GM18951 (cell line): ENCODE measurements around the gene CDKN1A.
"Not testable (repeated sequence)": the region's sequence is repeated elsewhere in the genome, so short reads cannot be mapped to it uniquely, and the experiment has no call there.

Experiments used
- POLR2A ChIP-seq: IDR thresholded peaks from 4 replicates; pipeline ENCODE4 v1.6.1; 2011; ENCODE audit warnings: mild to moderate bottlenecking; ENCODE audit not compliant: insufficient read length, insufficient read depth; ENCODE audit errors: extremely low read depth
- in situ Hi-C: fragments of 300-500 bp; cut with MboI; formaldehyde crosslinking; loops from one replicate; pipeline ENCODE4 v1.12.0; 2022; ENCODE audit warnings: low sequenced_read_pairs, mixed read lengths, inconsistent platforms; ENCODE audit not compliant: unreplicated experiment

Gene CDKN1A

DNA sequence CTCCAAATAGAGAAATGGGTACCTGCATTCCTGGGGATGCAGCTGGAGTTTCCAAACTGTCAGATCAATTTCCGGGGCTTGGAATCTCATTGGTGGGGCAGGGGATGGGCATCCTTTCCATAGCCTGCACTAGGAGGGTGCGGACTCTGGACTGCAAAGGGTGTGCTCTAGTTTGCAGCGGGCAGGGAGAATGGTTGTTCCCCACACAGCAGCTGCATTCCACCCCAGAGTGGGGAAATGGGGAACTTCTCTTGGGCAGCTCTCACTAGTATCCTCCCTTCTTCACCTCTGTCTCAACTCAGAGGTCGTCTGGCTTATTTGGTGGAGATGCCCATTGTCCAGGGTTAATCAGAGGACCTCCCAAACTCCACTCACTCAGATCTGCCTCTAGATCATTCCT is 34.5 kb upstream of the CDKN1A start:
- in situ Hi-C loops, result no loop called here
- TF ChIP-seq POLR2A, result no peak

DNA sequence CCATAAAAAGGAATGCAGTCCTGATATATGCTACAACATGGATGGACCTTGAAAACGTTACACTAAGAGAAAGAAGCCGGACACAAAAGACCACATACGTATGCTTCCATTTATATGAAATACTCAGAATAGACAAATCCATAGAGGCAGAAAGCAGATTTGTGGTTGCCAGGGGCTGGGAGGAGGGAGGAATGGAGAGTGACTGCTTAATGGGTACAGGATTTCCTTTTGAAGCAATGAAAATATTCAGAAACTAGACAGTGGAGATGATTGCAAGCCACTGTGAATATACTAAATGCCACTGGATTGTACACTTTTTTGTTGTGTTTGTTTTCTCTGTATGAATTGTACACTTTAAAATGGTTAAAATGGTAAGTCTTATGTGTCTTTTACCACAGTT is 29.4 kb upstream of the CDKN1A start:
- TF ChIP-seq POLR2A, result no peak
- in situ Hi-C loops, result no loop called here

DNA sequence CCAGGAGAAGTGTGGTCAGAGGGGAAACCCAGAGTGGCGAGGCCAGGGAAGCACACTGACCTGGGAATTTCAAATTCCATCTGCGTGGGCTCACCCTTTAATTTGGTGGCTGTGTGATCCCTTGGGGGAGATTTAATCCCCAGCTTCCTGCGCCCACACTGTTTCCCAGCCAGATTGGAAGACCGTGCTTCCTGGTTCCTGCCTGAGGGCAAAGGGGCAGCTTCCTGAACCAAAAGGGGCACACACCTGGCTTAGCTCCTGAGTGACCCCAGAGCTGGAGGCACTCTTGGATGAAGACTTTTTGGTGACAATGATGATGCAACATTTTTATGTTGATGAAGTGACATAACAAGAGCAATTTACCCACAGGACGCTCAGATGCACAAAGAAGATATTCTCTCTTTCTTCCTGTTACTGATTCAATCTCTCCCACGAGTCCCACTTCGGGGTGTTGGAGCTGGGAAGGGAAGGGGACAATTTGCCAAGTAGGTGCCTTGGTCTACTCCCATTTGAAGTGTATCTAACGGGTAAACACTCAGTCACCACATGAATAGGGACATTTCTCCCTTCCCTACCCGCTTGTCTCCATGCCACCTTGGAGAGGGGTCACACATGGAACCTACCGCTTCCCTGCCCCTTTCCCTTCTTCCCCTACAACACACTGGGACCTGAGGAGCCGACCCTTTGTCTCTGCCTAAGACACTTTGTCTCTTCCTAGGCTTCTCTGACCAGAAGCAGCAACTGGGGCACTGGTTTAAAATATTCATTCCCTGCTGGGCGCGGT is 28.6 kb upstream of the CDKN1A start:
- no peak for TF ChIP-seq POLR2A
- in situ Hi-C loops, result no loop called here

DNA sequence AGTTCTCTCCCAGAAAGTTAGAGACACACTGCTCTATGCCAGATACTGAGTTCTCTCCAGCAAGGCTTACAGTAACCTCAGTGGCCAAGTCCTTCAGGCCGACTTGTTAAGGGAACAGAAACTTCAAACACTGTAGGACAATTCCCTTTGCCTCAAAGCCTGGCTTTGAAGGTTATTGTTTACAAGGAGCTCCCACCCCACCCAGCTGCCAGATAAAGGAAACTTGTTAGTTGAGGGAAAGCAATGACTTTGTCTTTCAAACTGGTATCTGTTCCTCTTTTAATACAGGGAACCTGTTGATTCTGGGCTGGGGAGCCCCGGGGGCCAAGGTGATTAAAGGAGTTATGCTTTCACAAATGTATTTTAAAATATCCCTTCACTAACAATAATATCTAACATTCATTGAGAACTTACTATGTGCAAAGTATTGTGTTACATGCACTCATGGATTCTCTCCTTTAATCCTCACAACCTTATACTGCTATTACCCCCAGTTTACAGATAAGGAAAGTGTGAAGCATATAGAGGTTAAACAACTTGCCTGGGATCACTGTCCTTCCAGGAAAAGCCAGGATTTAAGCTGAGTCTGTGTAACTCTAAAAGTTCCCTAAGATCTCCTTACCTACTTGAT is 27.6 kb upstream of the CDKN1A start:
- no peak for TF ChIP-seq POLR2A
- in situ Hi-C loops, result no loop called here

DNA sequence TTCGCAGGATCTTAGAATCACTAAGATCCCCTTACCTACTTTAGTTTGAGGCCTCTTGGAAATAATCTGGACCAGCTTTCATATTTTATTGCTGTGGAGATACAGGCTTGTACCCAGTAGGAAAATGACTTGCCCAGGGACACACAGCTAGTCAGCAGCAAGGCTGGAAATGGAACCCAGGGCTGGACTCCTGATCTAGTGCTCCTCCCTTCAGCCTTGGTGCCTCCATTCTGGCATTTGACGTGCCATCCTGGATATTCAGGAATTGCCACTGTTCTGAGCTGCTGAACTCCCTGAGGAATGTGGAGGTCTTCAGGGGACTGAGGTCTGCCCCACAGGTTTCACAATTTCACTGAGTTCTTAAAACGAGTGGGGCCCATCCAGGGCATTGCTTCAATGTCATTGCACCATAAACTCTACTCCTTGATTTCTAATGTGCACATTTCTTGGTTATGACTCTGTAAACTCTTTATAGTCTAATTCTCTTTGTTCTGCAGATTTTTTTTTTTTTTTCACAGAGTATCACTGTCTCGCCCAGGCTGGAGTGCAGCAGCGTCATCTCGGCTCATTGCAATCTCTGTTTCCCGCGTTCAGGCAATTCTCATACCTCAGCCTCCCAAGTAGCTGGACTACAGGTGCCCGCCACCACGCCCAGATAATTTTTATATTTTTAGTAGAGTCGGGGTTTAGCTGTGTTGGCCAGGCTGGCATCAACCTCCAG is 26.7 kb upstream of the CDKN1A start:
- TF ChIP-seq POLR2A, result no peak
- in situ Hi-C loops, result no loop called here

DNA sequence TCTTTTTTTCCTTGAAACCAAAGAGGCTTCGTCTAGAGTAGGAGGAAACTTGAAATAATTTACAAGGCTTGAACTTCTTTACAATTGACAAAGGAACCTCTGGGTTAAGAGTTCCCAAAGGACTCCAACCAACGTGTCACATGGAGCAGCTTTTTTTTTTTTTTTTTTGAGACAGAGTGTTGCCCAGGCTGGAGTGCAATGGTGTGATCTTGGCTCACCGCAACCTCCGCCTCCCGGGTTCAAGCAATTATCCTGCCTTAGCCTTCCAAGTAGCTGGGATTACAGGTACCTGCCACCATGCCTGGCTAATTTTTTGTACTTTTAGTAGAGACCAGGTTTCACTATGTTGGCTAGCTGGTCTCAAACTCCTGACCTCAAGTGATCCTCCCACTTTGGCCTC is 24.0 kb upstream of the CDKN1A start:
- in situ Hi-C loops, result not testable (repeated sequence)

DNA sequence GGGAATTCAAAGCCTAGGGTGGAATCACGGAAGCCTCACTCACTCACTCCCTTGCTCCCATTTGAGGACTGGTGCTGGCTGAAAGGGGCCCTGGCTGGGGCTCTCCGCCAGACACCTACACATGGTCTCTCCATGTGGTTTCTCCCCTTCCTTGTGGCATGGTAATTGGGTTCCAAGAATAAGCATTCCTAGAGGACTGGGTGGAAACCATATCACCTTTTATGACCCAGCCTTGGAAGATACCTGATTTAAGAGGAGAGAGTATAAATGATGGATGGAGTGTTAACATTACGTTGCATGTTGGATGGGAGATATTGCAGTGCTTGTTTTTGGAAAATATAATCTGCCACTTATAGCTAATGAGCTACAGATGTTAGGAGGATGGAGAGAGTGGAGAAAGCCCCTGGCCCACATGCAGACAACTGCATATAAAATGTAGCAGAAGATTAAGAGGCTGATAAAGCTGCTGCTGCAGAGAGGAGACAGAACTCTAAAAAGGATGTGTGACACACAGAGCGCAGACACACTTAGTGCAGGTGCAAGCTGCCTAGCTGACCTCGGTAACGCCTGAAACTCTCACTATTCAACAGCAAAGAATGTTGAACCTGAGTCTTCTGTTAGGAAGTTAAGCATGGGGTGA is 23.3 kb upstream of the CDKN1A start:
- in situ Hi-C loops, result no loop called here
- TF ChIP-seq POLR2A, result no peak

DNA sequence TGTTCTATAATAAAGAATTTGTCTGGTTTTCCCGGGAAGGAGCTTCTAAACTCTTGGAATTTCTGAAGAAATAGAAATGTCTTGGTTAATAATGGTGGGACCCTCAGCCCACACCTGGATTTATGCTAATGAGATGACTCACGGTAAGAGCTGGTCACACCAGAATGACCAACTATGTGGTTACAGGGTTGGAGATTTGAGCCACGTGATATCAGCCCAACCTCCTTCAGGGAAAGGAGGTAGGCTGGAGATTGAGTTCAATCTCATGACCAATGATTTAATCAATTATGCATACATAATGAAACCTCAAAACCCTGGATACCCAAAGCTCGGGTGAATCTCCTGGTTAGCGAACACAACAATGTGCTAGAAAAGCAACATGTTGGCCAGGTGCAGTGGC is 22.1 kb upstream of the CDKN1A start:
- no peak for TF ChIP-seq POLR2A
- in situ Hi-C loops, result no loop called here

DNA sequence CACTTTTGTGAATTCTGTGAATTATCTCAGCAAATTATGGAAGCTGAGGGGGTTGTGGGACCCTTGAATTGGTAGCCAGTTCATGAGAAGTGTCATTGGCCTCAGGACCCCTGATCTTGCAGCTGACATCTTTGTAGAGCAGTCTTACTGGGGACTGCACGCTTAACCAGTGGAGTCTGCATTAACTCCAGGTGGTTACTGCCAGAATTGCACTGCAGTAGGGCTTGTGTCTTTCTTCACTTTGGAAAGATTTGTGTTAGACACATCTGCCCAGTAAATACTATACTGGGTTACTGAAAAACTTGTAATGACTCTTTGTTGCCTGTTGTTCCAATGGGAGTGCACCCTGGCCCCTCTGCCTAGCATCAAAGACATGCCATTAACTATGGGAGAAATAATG is 21.2 kb upstream of the CDKN1A start:
- in situ Hi-C loops, result no loop called here
- TF ChIP-seq POLR2A, result no peak

DNA sequence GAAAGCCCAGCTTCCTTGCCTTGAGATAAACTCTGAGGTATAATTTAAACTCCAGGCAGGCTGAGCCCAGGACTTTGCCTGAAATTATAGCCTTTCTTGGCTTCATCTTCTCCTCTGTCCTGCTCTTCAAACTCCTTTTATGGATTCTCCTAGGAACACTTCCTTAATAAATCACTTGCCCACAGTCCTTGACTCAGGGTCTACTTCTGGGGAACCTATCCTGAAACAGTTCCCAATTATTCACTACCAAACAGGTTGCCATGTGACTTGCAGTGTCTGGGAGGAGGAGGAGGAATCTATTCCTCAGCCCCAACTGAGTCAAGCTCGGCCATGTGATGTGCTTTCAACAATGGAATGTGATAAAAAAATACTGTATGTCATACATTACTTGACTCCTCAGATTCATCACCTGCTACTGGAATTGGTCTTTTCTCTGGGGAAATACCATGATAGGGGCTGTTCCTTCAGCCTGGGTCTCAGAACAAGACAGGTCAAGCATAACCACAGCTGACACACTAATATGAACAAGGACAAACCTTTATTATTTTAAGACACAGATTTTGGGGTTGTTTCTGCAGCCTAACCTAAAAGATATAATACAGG is 20.5 kb upstream of the CDKN1A start:
- in situ Hi-C loops, result no loop called here
- no peak for TF ChIP-seq POLR2A

DNA sequence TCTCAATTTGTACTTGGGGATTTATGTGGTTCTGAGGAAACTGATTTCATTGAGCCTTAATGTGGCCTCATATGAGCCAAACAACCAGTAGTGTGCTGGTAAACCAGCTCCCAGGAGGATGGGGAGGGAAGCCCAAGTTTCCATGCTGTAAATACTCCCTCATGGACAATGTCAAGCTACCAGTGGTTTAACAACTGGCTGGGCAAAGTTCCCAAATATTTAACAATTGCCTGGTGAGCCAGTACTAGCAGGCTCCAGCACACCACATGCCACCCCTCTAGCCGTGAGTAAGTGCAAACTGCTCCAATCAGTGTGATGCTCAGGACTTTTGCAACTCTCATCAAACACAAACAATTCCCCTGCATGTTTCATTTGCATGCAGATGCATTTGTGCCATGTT is 19.2 kb upstream of the CDKN1A start:
- in situ Hi-C loops, result no loop called here
- TF ChIP-seq POLR2A, result no peak

DNA sequence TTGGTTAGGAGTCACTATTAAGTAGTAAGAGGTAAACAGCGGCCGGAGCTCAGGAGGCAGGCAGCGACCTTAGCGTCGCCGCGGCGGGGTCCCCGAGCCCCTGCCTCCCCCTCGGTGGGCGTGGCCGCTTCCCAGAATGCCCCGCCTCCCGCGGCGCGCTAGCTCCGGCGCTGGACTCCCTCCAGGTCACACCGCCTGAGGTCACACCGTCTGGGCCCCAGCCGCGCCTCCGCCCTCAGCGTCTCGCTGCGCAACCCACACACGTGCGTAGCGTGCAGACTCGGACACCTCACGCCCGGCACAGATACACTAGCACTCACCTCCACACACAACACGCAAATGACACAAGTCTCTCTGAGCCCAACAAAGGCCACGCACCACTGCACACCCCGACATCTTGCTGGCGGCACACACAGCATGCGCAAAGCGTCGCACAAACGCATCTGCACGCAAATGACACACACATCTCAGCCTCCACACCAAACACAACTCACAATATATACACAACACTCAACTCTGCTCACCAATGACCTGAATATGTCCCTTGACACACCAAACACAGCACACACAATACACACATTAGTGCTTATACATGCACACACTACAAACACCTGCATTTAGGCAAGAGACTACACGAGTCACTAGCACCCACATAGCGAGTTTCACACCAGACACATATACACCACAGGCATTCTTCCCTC is 17.6 kb upstream of the CDKN1A start:
- in situ Hi-C loops, result no loop called here
- TF ChIP-seq POLR2A, result no peak

DNA sequence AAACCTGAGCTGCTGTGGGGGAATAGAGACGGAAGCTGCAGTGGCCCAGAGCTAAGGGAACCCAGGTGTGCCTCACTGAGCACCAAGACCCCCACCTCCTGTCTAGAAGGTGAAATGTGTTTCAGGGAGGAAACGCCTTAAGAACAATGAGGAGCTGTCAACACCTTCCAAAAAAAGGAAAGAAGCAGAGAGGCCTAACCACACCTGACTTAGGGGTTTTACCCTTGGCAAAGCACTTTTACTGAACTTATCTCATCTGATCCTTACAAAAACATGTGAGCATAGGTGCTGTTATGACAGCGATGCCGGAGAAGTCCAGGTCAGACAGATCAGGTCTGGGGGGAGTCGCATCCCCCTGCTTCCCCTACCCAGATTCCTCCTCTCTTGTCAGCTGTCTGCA is 16.1 kb upstream of the CDKN1A start:
- TF ChIP-seq POLR2A, result no peak
- in situ Hi-C loops, result no loop called here
